ENCODE results near the gene KIAA1671.

GRCh38 chr22:25084405-25085107, 132.0 kb downstream of the KIAA1671 start:
- no peak for TF ChIP-seq USF1 (IDR thresholded peaks at IDR 0.05; ENCODE audit: borderline replicate concordance, low read depth)
- no peak for TF ChIP-seq CTCF (IDR thresholded peaks at IDR 0.05)
- no peak for TF ChIP-seq SMC3 (IDR thresholded peaks at IDR 0.05; ENCODE audit: low read depth, low read length)
- no peak for TF ChIP-seq REST (IDR thresholded peaks at IDR 0.05; ENCODE audit: low read depth, low read length)
- TF ChIP-seq CHD2 (IDR thresholded peaks at IDR 0.05; ENCODE audit: low read length, partially characterized antibody), result no peak
- TF ChIP-seq MAX (IDR thresholded peaks at IDR 0.05; ENCODE audit: low read depth), result no peak
- no peak for TF ChIP-seq POLR2AphosphoS5 (IDR thresholded peaks at IDR 0.05; ENCODE audit: low read depth, low read length)
- TF ChIP-seq TAF1 (IDR thresholded peaks at IDR 0.05; ENCODE audit: borderline replicate concordance, low read depth, low read length), result no peak
- no peak for TF ChIP-seq RAD21 (IDR thresholded peaks at IDR 0.05; ENCODE audit: low read length)
- no peak for TF ChIP-seq NRF1 (IDR thresholded peaks at IDR 0.05; ENCODE audit: low read depth, low read length)
